Fibroblast of lung (primary cell): ENCODE measurements around the gene PPM1H.

Experiments used
- EZH2 ChIP-seq: IDR thresholded peaks from 2 replicates; pipeline ENCODE4 v1.5.1; 2012; ENCODE audit warnings: low read length, control low read depth, mild to moderate bottlenecking; ENCODE audit errors: missing control alignments
- TF ChIP-seq, protein P1 (sequence below), 2 donors: IDR thresholded peaks in 1 of 2; conservative IDR thresholded peaks in 1 of 2; 1 replicate in 1 of 2; 2 replicates in 1 of 2; pipeline ENCODE4 v1.5.1; 2011 to 2012; ENCODE audit warnings: low read length in 2 of 2, control low read depth in 1 of 2, inconsistent platforms in 1 of 2, low read depth in 1 of 2, mild to moderate bottlenecking in 1 of 2

GRCh38 chr12:62983594-62983993 is 48.6 kb upstream of the PPM1H start:
- no peak for TF ChIP-seq EZH2
- TF ChIP-seq, protein P1, sequence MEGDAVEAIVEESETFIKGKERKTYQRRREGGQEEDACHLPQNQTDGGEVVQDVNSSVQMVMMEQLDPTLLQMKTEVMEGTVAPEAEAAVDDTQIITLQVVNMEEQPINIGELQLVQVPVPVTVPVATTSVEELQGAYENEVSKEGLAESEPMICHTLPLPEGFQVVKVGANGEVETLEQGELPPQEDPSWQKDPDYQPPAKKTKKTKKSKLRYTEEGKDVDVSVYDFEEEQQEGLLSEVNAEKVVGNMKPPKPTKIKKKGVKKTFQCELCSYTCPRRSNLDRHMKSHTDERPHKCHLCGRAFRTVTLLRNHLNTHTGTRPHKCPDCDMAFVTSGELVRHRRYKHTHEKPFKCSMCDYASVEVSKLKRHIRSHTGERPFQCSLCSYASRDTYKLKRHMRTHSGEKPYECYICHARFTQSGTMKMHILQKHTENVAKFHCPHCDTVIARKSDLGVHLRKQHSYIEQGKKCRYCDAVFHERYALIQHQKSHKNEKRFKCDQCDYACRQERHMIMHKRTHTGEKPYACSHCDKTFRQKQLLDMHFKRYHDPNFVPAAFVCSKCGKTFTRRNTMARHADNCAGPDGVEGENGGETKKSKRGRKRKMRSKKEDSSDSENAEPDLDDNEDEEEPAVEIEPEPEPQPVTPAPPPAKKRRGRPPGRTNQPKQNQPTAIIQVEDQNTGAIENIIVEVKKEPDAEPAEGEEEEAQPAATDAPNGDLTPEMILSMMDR (conservative IDR thresholded peaks at IDR 0.05 in 1 of 2, IDR thresholded peaks at IDR 0.05 in 1 of 2; ENCODE audit: low read depth in 1 of 2, low read length in 2 of 2), result no peak
